Omental fat pad (tissue), 4 donors: ENCODE data around the gene EDN3. TPM values are rescaled to one million over a fixed set of nuclear protein-coding genes. Genes with fewer than 3 reads are reported as not detected.

ENCODE experiments used
- ATAC-seq: fragments of 150-250 bp; one replicate; pipeline ENCODE4 v1.9.1; 2016; ENCODE audit warnings: mild to moderate bottlenecking, moderate library complexity; ENCODE audit not compliant: low FRiP score
- DNase-seq: peaks from one replicate; pipeline ENCODE4 v3.0.0-alpha.2; 2019; ENCODE audit warnings: low spot score
- total RNA-seq, 4 donors: library from RNA; depleted of rRNA; stranded (reverse); fragments of >200 nt; gene quantifications; one replicate each; pipeline ENCODE4 v1.1.0, GENCODE V29; 2016
- TF ChIP-seq, protein P1 (sequence below), 3 donors: fragments of 450-650 bp; IDR thresholded peaks; one replicate each; pipeline ENCODE4 v1.5.1; 2016 to 2017; ENCODE audit warnings: antibody characterized with exemption in 3 of 3, mild to moderate bottlenecking in 3 of 3, moderate library complexity in 2 of 3

EDN3 gene
- total RNA-seq, 4 donors from 2014 or later, result not detected

DNA sequence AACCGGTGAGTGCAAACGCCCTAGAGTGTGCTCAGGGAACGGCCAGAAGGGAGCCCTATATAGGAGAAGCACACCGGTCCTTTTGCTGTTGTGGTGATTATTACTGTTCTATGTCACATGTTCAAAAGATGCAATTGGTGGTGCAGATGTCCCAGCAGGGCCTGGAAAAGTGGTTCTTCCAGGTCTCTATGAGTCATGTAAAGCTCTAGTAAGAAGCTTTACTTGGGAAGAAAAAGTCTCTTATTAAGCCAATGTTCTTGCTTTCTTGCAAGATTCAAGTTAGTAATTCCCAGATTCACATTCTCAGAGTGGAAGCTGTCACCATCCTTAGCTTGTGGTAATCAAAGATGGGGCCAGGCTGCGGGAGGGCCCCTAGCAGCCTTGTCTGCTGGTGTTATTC, 23.3 kb downstream of the EDN3 start:
- TF ChIP-seq, protein P1, sequence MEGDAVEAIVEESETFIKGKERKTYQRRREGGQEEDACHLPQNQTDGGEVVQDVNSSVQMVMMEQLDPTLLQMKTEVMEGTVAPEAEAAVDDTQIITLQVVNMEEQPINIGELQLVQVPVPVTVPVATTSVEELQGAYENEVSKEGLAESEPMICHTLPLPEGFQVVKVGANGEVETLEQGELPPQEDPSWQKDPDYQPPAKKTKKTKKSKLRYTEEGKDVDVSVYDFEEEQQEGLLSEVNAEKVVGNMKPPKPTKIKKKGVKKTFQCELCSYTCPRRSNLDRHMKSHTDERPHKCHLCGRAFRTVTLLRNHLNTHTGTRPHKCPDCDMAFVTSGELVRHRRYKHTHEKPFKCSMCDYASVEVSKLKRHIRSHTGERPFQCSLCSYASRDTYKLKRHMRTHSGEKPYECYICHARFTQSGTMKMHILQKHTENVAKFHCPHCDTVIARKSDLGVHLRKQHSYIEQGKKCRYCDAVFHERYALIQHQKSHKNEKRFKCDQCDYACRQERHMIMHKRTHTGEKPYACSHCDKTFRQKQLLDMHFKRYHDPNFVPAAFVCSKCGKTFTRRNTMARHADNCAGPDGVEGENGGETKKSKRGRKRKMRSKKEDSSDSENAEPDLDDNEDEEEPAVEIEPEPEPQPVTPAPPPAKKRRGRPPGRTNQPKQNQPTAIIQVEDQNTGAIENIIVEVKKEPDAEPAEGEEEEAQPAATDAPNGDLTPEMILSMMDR (IDR thresholded peaks at IDR 0.05), result no peak
- ATAC-seq (no peak), DNase-seq (no peak)

DNA sequence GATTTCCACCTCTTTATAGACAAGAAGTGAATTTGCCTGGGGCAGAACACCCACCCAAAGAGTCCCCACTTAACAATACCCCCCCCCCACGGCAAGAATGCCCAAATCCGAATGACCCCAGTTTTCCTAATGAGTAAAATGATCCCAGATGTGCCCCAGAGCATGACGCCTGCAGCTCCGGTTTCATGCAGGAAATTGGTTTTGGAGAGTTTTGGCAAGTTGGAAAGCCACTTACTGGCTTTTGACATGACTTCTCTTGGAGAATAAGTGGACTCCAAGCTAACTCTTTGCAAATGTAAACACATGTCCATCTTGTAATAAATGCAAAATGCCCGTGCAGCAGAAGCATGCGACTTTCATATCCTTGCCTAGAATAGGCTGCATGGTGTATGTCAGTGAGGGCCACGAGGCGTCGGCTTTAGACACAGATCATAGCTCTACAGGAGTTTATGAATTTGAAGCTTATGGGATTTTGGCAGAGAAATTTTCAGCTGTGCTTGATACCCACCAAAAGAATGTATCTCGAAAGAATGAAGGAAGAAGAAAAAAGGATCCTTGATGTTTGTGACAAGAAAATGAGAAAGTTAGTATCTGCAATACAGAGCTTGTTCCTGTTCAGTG, 24.2 kb downstream of the EDN3 start:
- DNase-seq, result no peak
- TF ChIP-seq, protein P1 (IDR thresholded peaks at IDR 0.05), result no peak
- no peak for ATAC-seq

DNA sequence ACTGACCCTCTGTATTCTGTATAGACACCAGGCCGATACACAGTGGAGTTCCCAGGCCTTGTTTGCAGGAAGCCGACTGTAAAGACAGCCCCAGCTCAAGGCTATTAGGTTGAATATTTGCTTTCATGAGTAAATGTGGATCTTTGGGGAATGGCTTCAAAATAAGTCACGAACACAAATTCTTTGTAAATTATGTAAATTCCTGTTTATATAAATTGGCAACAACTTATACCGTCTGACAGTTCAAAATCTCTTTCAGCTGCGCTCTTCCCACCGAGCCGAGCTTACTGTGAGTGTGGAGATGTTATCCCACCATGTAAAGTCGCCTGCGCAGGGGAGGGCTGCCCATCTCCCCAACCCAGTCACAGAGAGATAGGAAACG, 24.7 kb downstream of the EDN3 start:
- no peak for ATAC-seq
- DNase-seq, result no peak
- TF ChIP-seq, protein P1 (IDR thresholded peaks at IDR 0.05), result no peak

DNA sequence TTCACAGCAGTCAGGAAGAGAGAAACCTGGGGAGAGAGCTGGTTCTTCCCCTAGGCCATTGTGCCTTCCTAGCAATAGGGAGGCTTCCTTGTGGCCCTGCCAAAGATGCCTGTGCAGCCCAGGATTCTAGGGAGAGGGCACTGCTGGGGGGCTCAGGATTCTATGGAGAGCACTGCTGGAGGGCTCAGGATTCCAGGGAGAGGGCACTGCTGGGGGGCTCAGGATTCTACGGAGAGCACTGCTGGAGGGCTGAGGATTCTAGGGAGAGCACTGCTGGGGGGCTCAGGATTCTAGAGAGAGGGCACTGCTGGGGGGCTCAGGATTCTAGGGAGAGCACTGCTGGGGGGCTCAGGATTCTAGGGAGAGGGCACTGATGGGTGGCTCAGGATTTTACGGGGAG, 25.8 kb downstream of the EDN3 start:
- TF ChIP-seq, protein P1 (IDR thresholded peaks at IDR 0.05), result no peak
- ATAC-seq, result no peak
- no peak for DNase-seq

DNA sequence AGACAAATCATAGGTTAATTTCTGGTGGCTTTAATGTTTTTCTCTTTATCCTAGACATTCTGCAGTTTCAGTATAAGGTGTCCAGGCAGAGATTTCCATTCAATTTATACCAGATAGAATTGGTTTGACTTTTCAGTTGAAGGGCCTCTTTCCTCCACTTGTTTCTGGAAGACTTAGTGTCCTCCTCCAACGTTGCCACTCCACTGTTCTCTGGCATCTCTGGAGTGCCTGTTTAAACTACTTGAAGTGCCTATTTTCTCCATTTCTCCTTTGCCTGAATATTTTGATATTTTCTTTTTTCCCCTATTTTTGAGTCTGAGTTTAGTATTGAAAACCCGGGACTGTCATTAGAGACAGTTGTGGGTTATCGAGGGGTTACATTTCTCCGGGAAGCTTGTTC, 27.7 kb downstream of the EDN3 start:
- ATAC-seq (no peak), DNase-seq (no peak)
- TF ChIP-seq, protein P1 (IDR thresholded peaks at IDR 0.05), result no peak

DNA sequence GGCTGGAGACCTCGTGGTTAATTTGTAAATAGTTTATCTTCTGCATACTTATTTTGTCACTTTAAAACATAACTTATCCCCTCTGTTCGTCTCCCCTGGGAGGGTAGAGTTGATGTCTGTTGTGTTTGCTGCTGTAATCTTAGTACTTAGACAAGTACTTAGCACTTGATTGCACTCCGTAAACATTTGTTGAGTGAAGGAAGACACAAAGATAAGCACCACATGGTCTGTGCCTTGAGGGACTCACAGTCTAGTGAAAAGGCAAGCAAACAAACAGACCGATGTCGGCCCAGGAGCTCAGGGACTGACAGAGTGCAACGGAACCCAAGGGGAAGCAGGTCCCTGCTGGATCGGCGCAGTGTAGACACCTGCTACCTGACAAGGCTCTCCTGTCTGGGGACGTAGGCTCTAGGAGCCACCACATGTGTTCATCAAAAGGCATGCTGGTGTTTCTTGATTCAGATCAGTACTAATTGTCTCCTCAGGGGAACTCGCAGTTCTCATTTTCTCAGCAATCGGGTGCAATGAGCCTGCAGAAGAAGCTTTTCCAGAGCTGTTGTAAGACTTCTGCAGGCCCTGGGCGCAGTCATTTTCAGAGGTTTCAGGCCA, 31.4 kb downstream of the EDN3 start:
- TF ChIP-seq, protein P1 (IDR thresholded peaks at IDR 0.05), result no peak
- no peak for ATAC-seq
- DNase-seq, result no peak

DNA sequence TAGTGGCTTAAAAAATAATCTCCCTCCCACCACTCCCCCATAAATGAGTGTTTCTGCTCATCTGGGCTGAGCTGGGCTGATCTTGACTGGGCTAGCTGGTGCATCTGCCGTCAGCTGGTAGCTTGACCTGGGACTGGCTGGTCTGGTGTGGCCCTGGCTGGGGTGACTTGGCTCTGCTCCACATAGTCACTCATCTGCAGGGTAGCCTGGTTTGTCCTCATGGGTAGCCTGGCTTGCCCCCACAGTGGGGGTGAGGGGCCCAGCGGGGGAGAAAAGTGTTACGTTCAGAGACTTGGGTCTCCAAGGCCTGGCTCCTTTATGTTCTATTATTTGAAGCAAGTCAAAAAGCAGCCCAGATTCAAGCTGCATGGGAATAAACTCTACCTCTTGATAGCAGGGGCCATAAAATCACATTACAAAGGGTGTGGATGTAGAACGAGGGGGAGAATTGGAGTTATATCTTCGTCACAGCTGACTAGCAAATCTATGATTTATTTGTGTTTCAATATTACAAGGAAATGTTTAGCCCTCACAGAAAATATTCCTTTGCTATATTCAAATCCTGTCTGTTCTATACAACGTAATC, 32.9 kb downstream of the EDN3 start:
- TF ChIP-seq, protein P1 (IDR thresholded peaks at IDR 0.05), result no peak
- DNase-seq (no peak), ATAC-seq (no peak)
